ENCODE data around the gene CCDC177.

The CCDC177 gene

DNA sequence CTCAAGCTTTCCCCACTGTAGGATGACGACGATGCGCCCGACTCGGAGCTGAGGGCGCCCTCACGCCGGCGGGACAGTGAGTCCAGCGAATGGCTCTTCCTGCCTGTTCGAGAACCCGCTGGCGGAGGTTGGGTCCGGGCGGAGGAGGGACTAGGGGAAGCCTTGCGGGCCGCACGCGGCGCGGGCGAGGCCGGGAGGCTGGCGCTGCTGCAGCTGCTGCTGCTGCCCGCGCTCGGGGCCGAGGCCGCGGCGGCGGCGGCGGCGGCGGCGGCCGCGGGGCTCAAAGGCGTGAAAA lies 1.9 kb downstream of the CCDC177 start (continued):
- TF ChIP-seq, protein P1, sequence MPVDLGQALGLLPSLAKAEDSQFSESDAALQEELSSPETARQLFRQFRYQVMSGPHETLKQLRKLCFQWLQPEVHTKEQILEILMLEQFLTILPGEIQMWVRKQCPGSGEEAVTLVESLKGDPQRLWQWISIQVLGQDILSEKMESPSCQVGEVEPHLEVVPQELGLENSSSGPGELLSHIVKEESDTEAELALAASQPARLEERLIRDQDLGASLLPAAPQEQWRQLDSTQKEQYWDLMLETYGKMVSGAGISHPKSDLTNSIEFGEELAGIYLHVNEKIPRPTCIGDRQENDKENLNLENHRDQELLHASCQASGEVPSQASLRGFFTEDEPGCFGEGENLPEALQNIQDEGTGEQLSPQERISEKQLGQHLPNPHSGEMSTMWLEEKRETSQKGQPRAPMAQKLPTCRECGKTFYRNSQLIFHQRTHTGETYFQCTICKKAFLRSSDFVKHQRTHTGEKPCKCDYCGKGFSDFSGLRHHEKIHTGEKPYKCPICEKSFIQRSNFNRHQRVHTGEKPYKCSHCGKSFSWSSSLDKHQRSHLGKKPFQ (tag by site-specific recombination; IDR thresholded peaks at IDR 0.05) = no peak
- TF ChIP-seq ZIC2 (tag by site-specific recombination; IDR thresholded peaks at IDR 0.05) (no peak), ZNF133 (tag by site-specific recombination; IDR thresholded peaks at IDR 0.05) (no peak), ZNF830 (tag by site-specific recombination; IDR thresholded peaks at IDR 0.05; ENCODE audit: low read depth) (no peak), ZNF433 (tag by site-specific recombination; IDR thresholded peaks at IDR 0.05; ENCODE audit: low read depth) (no peak), ZNF600 (tag by site-specific recombination; IDR thresholded peaks at IDR 0.05) (no peak), KLF7 (tag by site-specific recombination; IDR thresholded peaks at IDR 0.05; ENCODE audit: borderline replicate concordance) (no peak), ZNF292 (tag by site-specific recombination; IDR thresholded peaks at IDR 0.05; ENCODE audit: borderline replicate concordance, low read depth) (no peak), ZSCAN30 (tag by site-specific recombination; IDR thresholded peaks at IDR 0.05) (no peak), ZNF341 (tag by site-specific recombination; IDR thresholded peaks at IDR 0.05; ENCODE audit: low read depth) (no peak)

DNA sequence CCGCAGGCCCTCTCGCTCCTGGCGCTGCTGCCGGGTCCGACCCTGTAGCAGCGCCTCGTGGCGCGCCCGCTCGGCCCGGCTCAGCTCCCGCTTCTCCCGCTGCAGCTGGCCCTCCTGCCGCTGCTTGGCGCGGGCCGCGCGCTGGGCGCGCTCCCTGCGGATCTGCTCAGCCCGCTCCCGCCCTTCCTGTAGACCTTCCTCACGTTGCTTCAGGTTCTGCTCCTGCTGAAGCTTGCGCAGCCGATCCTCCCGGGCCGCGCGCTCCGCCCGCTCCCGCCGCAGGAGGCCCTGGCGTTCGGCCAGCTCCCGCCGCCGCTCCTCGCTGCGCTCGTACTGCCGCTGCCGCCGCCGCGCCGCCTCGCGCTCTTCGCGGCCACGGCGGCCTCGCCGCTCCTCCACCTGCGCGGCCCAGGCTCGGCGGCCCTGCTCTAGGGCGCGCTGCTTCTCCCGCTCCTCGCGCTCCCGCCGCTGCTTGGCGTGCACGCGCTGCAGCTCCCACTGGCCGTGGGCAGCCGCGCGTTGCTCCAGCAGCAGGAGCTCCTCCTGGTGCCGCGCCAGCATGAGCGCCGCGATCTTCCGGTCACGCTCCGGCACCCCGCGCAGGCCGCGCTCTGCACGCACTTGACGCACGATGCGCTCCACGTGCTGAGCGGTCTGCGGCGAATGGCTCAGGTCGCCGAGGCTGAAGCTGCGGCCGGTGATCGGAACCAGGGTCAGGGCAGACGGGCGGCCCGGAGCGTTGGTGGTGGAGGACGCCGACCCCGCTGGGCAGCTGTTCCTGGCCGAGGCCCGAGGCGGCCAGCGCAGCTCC lies 2.4 kb downstream of the CCDC177 start:
- Histone ChIP-seq H3K9me3 (ENCODE audit: control insufficient read depth, insufficient read depth, low read depth, low read length) (no peaks in the 10 kb centered on the region), H3K4me1 (ENCODE audit: control insufficient read depth, insufficient read depth, low read length) (peaks cover 3% of the 10 kb centered on the region), H3K27ac (ENCODE audit: extremely low read depth, low read depth, low read length) (peak overlapping the region; percentile 78), H3K36me3 (ENCODE audit: control insufficient read depth in 2 of 2, insufficient read depth in 1 of 2, low read length in 2 of 2) (no peaks in the 10 kb centered on the region), H3K4me3 (ENCODE audit: low read depth, low read length) (peak overlapping the region; percentile 24)
- CTCF ChIA-PET = interaction anchor here (0.6 to 4.7 kb wide), 8 partner anchors 8 to 329 kb away, joined by 3 to 31 read pairs (median 4); no protein-coding TSS in a partner anchor
- POLR2A ChIA-PET = no interaction called here
- TF ChIP-seq ZNF211 (tag by site-specific recombination; IDR thresholded peaks at IDR 0.05; ENCODE audit: low read depth) = no peak
- TF ChIP-seq, protein P2, sequence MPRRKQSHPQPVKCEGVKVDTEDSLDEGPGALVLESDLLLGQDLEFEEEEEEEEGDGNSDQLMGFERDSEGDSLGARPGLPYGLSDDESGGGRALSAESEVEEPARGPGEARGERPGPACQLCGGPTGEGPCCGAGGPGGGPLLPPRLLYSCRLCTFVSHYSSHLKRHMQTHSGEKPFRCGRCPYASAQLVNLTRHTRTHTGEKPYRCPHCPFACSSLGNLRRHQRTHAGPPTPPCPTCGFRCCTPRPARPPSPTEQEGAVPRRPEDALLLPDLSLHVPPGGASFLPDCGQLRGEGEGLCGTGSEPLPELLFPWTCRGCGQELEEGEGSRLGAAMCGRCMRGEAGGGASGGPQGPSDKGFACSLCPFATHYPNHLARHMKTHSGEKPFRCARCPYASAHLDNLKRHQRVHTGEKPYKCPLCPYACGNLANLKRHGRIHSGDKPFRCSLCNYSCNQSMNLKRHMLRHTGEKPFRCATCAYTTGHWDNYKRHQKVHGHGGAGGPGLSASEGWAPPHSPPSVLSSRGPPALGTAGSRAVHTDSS (tag by site-specific recombination; IDR thresholded peaks at IDR 0.05) = peak; percentile 26; the same call in 1 of the 2 replicates
- TF ChIP-seq ZNF610 (tag by site-specific recombination; IDR thresholded peaks at IDR 0.05; ENCODE audit: borderline replicate concordance) = peak; percentile 79; the same call in 1 of the 2 replicates
- TF ChIP-seq ZSCAN23 (tag by site-specific recombination; IDR thresholded peaks at IDR 0.05) = no peak
- TF ChIP-seq GLIS1 (tag by site-specific recombination; IDR thresholded peaks at IDR 0.05) = peak; percentile 58; the same call in 1 of the 2 replicates
- TF ChIP-seq, protein P3, sequence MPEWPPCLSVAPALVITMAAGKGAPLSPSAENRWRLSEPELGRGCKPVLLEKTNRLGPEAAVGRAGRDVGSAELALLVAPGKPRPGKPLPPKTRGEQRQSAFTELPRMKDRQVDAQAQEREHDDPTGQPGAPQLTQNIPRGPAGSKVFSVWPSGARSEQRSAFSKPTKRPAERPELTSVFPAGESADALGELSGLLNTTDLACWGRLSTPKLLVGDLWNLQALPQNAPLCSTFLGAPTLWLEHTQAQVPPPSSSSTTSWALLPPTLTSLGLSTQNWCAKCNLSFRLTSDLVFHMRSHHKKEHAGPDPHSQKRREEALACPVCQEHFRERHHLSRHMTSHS (tag by site-specific recombination; IDR thresholded peaks at IDR 0.05) = no peak
- no peak for TF ChIP-seq ZNF629 (tag by site-specific recombination; IDR thresholded peaks at IDR 0.05)
- TF ChIP-seq ZSCAN30 (tag by site-specific recombination; IDR thresholded peaks at IDR 0.05) = peak; percentile 37; the same call in 1 of the 2 replicates
- 0 out of 2 replicates have a peak, but pooled peaks have one; percentile 20 for TF ChIP-seq KLF1 (tag by site-specific recombination; IDR thresholded peaks at IDR 0.05)
- no peak for TF ChIP-seq REPIN1 (tag by site-specific recombination; IDR thresholded peaks at IDR 0.05; ENCODE audit: low read depth)
- TF ChIP-seq, protein P1 (tag by site-specific recombination; IDR thresholded peaks at IDR 0.05) = no peak
- TF ChIP-seq, protein P4, sequence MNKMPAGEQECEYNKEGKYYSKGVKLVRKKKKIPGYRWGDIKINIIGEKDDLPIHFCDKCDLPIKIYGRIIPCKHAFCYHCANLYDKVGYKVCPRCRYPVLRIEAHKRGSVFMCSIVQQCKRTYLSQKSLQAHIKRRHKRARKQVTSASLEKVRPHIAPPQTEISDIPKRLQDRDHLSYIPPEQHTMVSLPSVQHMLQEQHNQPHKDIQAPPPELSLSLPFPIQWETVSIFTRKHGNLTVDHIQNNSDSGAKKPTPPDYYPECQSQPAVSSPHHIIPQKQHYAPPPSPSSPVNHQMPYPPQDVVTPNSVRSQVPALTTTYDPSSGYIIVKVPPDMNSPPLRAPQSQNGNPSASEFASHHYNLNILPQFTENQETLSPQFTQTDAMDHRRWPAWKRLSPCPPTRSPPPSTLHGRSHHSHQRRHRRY (tag by site-specific recombination; IDR thresholded peaks at IDR 0.05) = no peak
- TF ChIP-seq GLIS2 (tag by site-specific recombination; IDR thresholded peaks at IDR 0.05) = no peak
- no peak for TF ChIP-seq ZNF37A (tag by site-specific recombination; IDR thresholded peaks at IDR 0.05)
- no peak for TF ChIP-seq ZNF843 (tag by site-specific recombination; IDR thresholded peaks at IDR 0.05)
- TF ChIP-seq ZNF596 (tag by site-specific recombination; IDR thresholded peaks at IDR 0.05) = no peak
- no peak for TF ChIP-seq ZNF555 (tag by site-specific recombination; conservative IDR thresholded peaks at IDR 0.05)
- no peak for TF ChIP-seq ZNF16 (tag by site-specific recombination; IDR thresholded peaks at IDR 0.05; ENCODE audit: low read depth)
- TF ChIP-seq OSR2 (tag by site-specific recombination; IDR thresholded peaks at IDR 0.05) = peak; percentile 25; the same call in 1 of the 2 replicates
- peak; percentile 30; the same call in 1 of the 2 replicates for TF ChIP-seq ZIC2 (tag by site-specific recombination; IDR thresholded peaks at IDR 0.05)
- no peak for TF ChIP-seq ZNF221 (tag by site-specific recombination; IDR thresholded peaks at IDR 0.05; ENCODE audit: borderline replicate concordance)
- peak; percentile 40 for TF ChIP-seq ZNF341 (tag by site-specific recombination; IDR thresholded peaks at IDR 0.05; ENCODE audit: low read depth)
- TF ChIP-seq SETDB1 (IDR thresholded peaks at IDR 0.05; ENCODE audit: insufficient read length, low read length) = peak; percentile 14

All from HEK293 (cell line).